ENCODE results near the gene DPYSL3.

Gene DPYSL3

DNA sequence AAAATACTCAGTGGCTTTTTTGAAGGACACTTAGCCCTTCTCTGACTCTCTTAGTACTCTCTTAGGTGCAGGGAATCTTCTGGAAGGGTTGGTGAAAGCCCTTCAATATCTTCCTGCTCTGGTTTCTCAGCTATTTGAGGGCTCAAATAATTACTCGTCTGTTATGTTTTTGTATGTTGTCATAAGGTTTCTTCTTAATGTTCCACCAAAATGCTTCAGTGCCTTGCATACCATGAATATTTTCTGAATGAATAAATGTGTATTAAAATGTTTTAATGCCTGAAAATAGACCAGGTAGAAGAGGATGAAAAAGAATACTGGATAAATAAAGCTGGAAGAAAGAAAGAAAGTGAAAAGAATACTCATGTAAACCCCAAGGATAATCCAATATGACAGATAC lies 150.8 kb downstream of the DPYSL3 start:
- TF ChIP-seq, protein P1, sequence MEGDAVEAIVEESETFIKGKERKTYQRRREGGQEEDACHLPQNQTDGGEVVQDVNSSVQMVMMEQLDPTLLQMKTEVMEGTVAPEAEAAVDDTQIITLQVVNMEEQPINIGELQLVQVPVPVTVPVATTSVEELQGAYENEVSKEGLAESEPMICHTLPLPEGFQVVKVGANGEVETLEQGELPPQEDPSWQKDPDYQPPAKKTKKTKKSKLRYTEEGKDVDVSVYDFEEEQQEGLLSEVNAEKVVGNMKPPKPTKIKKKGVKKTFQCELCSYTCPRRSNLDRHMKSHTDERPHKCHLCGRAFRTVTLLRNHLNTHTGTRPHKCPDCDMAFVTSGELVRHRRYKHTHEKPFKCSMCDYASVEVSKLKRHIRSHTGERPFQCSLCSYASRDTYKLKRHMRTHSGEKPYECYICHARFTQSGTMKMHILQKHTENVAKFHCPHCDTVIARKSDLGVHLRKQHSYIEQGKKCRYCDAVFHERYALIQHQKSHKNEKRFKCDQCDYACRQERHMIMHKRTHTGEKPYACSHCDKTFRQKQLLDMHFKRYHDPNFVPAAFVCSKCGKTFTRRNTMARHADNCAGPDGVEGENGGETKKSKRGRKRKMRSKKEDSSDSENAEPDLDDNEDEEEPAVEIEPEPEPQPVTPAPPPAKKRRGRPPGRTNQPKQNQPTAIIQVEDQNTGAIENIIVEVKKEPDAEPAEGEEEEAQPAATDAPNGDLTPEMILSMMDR (conservative IDR thresholded peaks at IDR 0.05; ENCODE audit: control insufficient read depth, insufficient read depth, low read depth, low read length), result no peak
- no peak overlapping the region for H3K4me3 ChIP-seq (ENCODE audit: control insufficient read depth, low read depth, low read length)
- no peak for DNase-seq (ENCODE audit: low read depth)

DNA sequence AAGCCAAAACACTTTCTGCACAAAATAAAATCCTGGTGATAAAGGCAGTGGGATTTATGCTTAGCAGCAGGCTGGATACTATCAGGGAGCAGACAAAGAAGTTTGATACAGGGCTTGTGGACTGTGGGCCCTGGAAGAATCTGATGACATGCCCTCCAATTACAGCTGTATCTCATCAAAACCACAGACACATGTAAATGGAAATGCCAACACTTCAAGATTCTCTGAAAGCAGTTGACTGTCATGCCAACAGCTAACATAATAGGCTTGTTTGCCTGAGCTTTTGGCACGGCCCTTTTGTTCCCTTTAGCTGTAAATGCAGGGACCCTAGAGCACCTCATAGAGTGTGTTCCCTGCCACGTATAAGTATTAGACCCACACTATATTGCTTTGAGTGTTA lies 160.6 kb downstream of the DPYSL3 start:
- no peak for DNase-seq (ENCODE audit: low read depth)
- TF ChIP-seq, protein P1 (conservative IDR thresholded peaks at IDR 0.05; ENCODE audit: control insufficient read depth, insufficient read depth, low read depth, low read length), result no peak

DNA sequence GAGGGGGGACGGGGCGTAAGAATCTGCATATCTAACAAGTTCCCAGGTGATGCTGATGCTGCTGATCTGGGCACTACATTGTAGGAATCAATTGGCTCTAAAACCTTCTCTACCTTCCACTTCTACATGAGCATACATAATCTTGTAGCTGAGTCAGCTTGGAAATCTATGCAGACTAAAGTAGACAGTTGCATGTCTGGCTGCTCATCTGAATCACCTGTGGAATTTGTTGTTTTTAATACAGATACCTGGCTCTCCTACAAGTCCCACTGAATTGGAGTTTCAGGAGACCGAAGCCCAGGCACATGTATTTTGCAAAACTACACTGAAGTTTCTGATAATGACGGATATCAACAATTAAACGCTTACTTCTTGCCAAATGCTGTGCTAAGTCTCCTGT lies 161.4 kb downstream of the DPYSL3 start:
- TF ChIP-seq, protein P1 (conservative IDR thresholded peaks at IDR 0.05; ENCODE audit: control insufficient read depth, insufficient read depth, low read depth, low read length), result no peak
- no peak for DNase-seq (ENCODE audit: low read depth)
- H3K4me3 ChIP-seq (ENCODE audit: control insufficient read depth, low read depth, low read length), result no peak overlapping the region

More for the DNA sequence above, 160.6 kb downstream of the DPYSL3 start:
- no peak overlapping the region for H3K4me3 ChIP-seq (ENCODE audit: control insufficient read depth, low read depth, low read length)

DNA sequence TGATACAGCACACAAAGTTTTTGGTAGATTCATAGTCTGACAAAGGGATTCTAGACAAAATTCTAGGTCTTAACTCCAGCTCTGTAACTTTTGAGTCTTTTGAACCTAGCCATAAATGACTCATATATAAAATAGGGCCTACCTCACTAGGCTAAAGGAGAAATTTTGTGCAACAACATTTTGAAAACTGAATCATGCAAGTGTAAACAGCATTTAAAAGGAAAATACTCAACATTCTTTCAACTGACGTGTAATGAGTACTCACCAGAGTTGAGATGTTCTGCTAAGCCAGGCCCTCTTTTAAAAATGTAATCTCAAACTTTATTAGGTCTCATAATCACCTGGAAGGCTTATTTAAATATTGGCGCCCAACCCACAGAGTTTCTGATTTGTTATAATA lies 161.8 kb downstream of the DPYSL3 start:
- TF ChIP-seq, protein P1 (conservative IDR thresholded peaks at IDR 0.05; ENCODE audit: control insufficient read depth, insufficient read depth, low read depth, low read length), result no peak
- peak; percentile 74 for DNase-seq (ENCODE audit: low read depth)

DNA sequence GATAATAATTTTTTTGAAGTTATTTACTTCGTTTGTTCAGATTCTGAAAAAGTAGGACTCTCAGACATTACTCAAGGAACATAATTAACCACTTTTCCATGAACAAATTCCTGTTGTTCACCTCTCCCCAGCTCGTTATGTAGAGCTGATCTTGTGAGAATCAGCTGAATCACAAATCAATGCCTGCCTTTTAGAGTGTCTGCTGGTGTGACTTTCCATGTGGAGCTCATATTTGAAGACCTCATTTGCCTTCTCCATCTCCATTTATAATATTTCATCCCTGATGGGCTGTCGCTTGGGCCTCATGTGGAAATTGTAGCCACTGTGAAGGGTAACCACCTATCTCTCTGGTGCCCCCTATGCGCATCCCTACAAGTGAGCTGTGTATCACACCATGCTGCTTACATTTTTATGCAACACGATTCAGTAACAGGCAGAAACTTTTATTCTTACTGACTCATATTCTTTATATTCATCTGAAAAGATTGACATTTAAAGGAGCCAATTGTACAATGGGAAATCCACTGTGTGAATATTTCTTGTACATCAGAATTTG lies 163.8 kb downstream of the DPYSL3 start:
- peak; percentile 7 for DNase-seq (ENCODE audit: low read depth)
- TF ChIP-seq, protein P1 (conservative IDR thresholded peaks at IDR 0.05; ENCODE audit: control insufficient read depth, insufficient read depth, low read depth, low read length), result no peak
- H3K4me3 ChIP-seq (ENCODE audit: control insufficient read depth, low read depth, low read length), result no peak overlapping the region

More for the DNA sequence above, 161.8 kb downstream of the DPYSL3 start:
- H3K4me3 ChIP-seq (ENCODE audit: control insufficient read depth, low read depth, low read length), result no peak overlapping the region

DNA sequence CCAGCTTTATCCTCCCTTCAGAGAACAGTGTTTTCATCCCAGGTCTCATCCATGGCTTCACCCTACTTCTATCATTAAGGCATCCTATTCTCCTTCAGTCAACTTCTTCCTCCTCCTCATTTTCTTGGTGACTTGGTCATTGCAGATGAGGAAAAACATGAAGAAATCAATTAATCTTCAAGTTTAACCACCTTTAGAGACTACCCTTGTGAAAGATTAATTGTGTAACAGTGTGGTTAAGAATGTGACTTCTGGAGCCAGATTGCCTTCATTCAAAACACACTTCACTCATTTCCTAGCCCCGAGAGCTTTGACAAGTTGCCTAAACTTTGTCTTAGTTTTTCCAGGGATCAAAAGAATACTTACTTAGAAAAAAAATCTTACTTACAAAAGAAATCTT lies 165.0 kb downstream of the DPYSL3 start:
- DNase-seq (ENCODE audit: low read depth), result no peak
- H3K4me3 ChIP-seq (ENCODE audit: control insufficient read depth, low read depth, low read length), result no peak overlapping the region
- TF ChIP-seq, protein P1 (conservative IDR thresholded peaks at IDR 0.05; ENCODE audit: control insufficient read depth, insufficient read depth, low read depth, low read length), result no peak

DNA sequence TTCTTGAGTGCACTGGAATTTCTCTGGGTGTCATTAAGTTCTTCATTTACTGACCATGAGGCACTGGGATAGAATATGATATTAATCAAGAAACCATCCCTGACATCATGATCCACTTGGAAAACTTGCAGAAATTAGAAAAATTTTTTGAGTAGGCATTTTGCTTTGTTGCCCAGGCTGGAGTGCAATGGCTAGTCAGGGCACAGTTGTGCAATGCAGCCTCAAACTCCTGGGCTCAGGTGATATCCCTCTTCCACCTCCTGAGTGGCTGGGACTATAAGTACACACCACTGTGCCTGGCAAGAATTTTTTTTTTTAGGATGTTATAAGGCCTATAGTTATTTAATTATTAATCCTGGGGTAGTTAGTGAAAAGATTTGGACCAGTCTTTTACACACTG lies 168.5 kb downstream of the DPYSL3 start:
- TF ChIP-seq, protein P1 (conservative IDR thresholded peaks at IDR 0.05; ENCODE audit: control insufficient read depth, insufficient read depth, low read depth, low read length), result no peak
- H3K4me3 ChIP-seq (ENCODE audit: control insufficient read depth, low read depth, low read length), result no peak overlapping the region
- DNase-seq (ENCODE audit: low read depth), result no peak
